Kidney (tissue), 14 donors: ENCODE measurements around the gene AUTS2. TPM values are rescaled to one million over a fixed set of nuclear protein-coding genes. Genes with fewer than 3 reads are reported as not detected.

Source experiments
- DNase-seq, 5 donors: peaks; one replicate each; pipeline ENCODE4 v3.0.0-alpha.2; 2013 to 2020
- FAIRE-seq: peaks from 2 replicates; lab custom pipeline; 2012; peaks lifted over from hg19 to GRCh38; lab: Jason Lieb, UNC
- H3K27ac ChIP-seq, 2 donors: one replicate each; pipeline ENCODE4 v1.7.0; 2013; ENCODE audit warnings: low read depth in 2 of 2, low read length in 2 of 2, inconsistent platforms in 1 of 2
- H3K27me3 ChIP-seq: one replicate; pipeline ENCODE4 v1.7.1; 2013; ENCODE audit warnings: low read length, inconsistent platforms; ENCODE audit not compliant: control insufficient read depth, insufficient read depth
- H3K36me3 ChIP-seq, 3 donors: one replicate each; pipeline versions ENCODE4 v1.7.0 to v1.7.1; 2013; ENCODE audit warnings: low read length in 3 of 3, control low read depth in 1 of 3, inconsistent platforms in 1 of 3; ENCODE audit not compliant: insufficient read depth in 3 of 3, control insufficient read depth in 2 of 3
- H3K4me1 ChIP-seq, 3 donors: one replicate each; pipeline versions ENCODE4 v1.7.0 to v1.7.1; 2013; ENCODE audit warnings: low read length in 3 of 3, inconsistent platforms in 1 of 3, low read depth in 1 of 3; ENCODE audit not compliant: control insufficient read depth in 2 of 3, insufficient read depth in 2 of 3
- H3K4me3 ChIP-seq, 3 donors: one replicate each; pipeline versions ENCODE4 v1.7.0 to v1.8.1; 2013; ENCODE audit warnings: low read length in 3 of 3, control low read depth in 1 of 3, inconsistent platforms in 1 of 3
- H3K9ac ChIP-seq, 3 donors: one replicate each; pipeline versions ENCODE4 v1.7.0 to v1.7.1; 2013; ENCODE audit warnings: low read length in 3 of 3, control low read depth in 1 of 3, inconsistent platforms in 1 of 3
- H3K9me3 ChIP-seq, 3 donors: one replicate each; pipeline versions ENCODE4 v1.7.0 to v1.7.1; 2013; ENCODE audit warnings: low read length in 3 of 3, control low read depth in 1 of 3, inconsistent platforms in 1 of 3; ENCODE audit not compliant: control insufficient read depth in 2 of 3, insufficient read depth in 1 of 3
- CTCF ChIP-seq: IDR thresholded peaks from 3 replicates; pipeline ENCODE4 v1.5.1; 2012; ENCODE audit warnings: mild to moderate bottlenecking, moderate library complexity, borderline replicate concordance; ENCODE audit not compliant: insufficient read depth; ENCODE audit errors: extremely low read depth
- intact Hi-C: fragments of 100-400 bp; cut with DNase I; formaldehyde crosslinking; loops from one replicate; pipeline ENCODE4 v1.11.1; 2022
- polyA plus RNA-seq: library from polyadenylated mRNA; stranded (reverse); fragments of 350-450 nt; fragmentation: Illumina TruSeq; extraction: RNeasy Lipid Tissue Mini Kit (QIAGEN cat#74804); gene quantifications from one replicate; pipeline ENCODE4 v1.2.3, GENCODE V29; 2014; ENCODE audit warnings: low read depth, low replicate concordance; ENCODE audit not compliant: insufficient read depth
- total RNA-seq: library from RNA; stranded (reverse); fragmentation: NEBNext Ultra II Directional; extraction: Animal tissue kit (Norgen Biotek cat#: 25700); gene quantifications from one replicate; pipeline ENCODE4 v1.2.1, GENCODE V29; 2021
- donor health status: control.
- donor health status: control.
- donor health status: control.
- donor health status: control.
- donor health status: control.
- donor health status: DM: yes; HTN: yes; CAD: no.
- donor health status: Normal renal cell carcinoma (clear cell type).

AUTS2 gene
- total and polyA plus RNA-seq, 2 donors from 2014 or later, result 5.2 to 33.8 TPM

DNA sequence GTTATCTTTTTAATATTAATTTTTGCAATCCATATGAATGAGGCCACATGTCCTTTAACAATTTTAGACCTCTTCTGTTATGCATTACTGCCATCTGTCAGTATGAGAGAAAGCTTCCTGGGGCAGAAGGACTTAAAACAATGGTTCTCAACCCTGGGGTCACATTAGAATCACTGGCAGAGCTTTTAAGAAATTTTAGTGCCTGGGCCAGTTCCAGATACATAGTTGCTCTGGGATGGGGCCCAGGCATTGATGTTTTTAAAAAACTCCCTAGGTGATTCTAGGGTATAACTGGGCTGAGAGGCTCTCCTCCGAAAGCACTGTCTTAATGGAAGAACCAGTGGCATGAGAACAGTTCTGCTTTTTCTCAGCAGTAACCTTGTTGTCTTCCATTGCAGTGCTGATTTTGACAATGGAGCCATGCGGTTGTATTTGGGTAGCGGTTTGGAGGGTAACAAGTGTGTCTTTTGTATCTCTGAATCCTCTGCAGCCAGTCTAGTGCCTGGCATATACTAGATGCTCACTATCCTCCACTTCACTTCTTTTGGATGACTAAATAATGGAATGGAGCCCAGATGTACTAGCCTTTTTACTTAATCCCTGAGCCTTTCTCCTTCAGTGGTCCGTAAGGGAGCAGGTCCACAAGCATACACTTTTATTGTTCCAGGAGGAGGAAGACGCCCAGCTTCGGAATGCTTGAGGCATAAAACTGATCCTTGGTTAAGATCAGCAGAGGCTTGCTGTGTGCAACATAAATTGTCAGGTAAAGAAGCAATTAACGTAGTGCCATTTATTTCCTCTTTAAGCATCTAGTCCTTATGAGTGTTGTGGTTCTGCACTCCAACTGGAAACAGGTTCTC is 227.1 kb downstream of the AUTS2 start:
- no peak overlapping the region for H3K27ac ChIP-seq
- FAIRE-seq, result no peak
- no peaks in the 10 kb centered on the region for H3K9me3 ChIP-seq
- no peak overlapping the region for H3K9ac ChIP-seq
- no peak for DNase-seq
- no peaks in the 10 kb centered on the region for H3K36me3 ChIP-seq
- no peak overlapping the region for H3K4me3 ChIP-seq
- TF ChIP-seq CTCF, result no peak
- no peaks in the 10 kb centered on the region for H3K27me3 ChIP-seq
- H3K4me1 ChIP-seq, result no peaks in the 10 kb centered on the region
- intact Hi-C loops, result no loop called here

- Histone ChIP-seq H3K9me3 (no peaks in the 10 kb centered on the region), H3K27me3 (no peaks in the 10 kb centered on the region), H3K27ac (no peak overlapping the region), H3K9ac (no peak overlapping the region), H3K4me3 (no peak overlapping the region), H3K4me1 (no peaks in the 10 kb centered on the region), H3K36me3 (no peaks in the 10 kb centered on the region)
- DNase-seq, result no peak
- FAIRE-seq, result no peak
- intact Hi-C loops, result no loop called here
- no peak for TF ChIP-seq CTCF
These were observed 228.0 kb downstream of the AUTS2 start for GRCh38 chr7:69826283-69826682.

DNA sequence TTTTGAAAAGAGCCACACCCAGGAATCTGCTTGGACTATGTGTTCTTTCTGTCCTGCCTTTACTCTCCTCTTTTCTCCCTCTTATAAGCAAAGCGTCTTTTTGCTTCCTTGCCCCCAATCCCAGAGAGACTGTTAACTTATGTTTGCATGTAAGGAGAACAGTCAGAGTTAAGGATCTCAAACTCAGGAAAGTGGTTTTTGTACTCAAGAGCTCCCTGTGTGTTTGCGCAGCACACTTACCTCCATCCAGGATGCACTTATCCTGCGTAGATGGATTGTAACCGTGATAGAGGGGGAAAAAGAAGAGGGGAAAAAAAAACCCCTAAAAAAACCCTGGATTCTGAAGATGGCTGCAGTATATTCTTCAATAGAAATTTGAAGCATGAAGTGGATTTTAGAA is 228.9 kb downstream of the AUTS2 start:
- no peaks in the 10 kb centered on the region for H3K9me3 ChIP-seq
- no peaks in the 10 kb centered on the region for H3K27me3 ChIP-seq
- DNase-seq, result no peak
- H3K27ac ChIP-seq, result no peak overlapping the region
- no peaks in the 10 kb centered on the region for H3K4me1 ChIP-seq
- FAIRE-seq, result no peak
- H3K9ac ChIP-seq, result no peak overlapping the region
- intact Hi-C loops, result no loop called here
- H3K4me3 ChIP-seq, result no peak overlapping the region
- no peak for TF ChIP-seq CTCF
- no peaks in the 10 kb centered on the region for H3K36me3 ChIP-seq
